HG03565 (cell line): ENCODE measurements around the gene ZMYM3.

Source experiments
- ATAC-seq: cut with Tn5 transposase; IDR thresholded peaks from one replicate; pipeline ENCODE4 v1.9.1; 2021; ENCODE audit warnings: mild to moderate bottlenecking, moderate library complexity; ENCODE audit not compliant: unreplicated experiment

ZMYM3 gene

GRCh38 chrX:71214604-71215337 lies 39.2 kb downstream of the ZMYM3 start:
- no peak for ATAC-seq

GRCh38 chrX:71214152-71214551 lies 39.8 kb downstream of the ZMYM3 start:
- ATAC-seq, result no peak

DNA sequence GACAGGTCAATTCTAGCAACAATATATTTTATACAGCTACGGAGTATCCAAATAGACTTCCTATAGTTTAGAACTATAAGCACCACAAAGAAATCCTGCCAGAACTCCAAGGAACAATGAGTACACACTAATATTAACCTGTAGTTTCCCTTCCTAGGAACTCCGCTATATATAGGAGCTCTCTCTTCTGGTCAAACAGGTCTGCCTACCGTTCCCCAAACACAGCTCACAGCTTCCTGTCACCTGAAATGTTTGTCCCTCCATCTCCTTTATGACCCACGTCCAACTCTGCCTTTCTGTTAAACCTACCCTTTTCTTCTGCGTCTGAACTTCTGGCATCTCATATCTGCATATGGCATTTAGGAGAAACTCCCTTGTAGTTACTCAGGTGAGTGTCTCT lies 41.4 kb downstream of the ZMYM3 start:
- no peak for ATAC-seq

DNA sequence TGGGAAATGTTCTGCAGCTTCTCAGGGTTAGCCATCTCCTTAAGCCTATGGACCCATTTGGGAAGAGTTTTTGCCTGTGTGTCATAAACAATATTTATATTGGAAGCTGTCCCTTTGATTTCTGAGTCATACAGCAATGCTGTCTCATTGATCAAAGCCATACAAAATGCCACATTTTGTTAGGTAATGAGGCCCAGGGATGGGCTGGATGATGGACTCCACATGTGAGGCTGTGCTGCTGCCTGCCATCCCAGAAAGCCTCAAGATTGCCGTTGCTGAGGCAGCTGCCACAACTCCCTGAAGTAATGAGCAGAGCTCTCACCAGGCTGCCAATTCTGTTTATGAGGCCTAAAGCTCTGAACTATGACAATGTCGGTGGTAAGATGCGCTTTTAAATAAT lies 43.1 kb downstream of the ZMYM3 start:
- ATAC-seq, result no peak

DNA sequence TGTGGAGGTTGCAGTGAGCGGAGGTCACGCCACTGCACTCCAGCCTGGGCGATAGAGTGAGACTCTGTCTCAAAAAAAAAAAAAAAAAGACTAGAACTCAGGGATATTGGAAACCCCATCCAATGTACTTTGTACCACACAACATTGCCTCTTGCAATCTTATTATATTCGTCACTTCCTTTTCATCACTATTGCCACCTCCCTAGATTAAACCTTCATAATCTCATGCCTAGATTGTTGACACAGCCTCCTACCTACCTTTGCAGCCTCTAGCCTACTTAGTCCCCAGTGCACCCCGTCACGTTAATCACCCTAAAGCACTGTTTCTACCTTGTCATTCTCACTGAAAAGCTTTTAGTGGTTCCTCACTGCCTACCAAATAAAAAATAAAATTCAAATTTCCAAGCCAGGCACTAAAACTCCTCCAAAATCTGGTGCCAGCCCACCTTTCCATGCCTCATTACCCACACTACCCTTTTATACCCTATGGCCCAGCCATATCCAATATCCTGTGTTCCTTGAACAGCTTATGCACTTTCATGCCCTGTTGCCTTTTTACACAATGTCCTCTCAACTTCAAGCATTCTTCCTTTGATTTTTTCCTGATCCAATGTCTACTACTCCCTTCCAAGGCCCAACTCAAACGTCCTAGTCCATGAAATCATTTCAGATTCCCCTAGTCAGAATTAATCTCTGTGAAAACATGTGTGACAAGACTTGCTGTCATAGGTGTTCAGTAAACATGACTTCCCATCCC lies 54.5 kb downstream of the ZMYM3 start:
- no peak for ATAC-seq

DNA sequence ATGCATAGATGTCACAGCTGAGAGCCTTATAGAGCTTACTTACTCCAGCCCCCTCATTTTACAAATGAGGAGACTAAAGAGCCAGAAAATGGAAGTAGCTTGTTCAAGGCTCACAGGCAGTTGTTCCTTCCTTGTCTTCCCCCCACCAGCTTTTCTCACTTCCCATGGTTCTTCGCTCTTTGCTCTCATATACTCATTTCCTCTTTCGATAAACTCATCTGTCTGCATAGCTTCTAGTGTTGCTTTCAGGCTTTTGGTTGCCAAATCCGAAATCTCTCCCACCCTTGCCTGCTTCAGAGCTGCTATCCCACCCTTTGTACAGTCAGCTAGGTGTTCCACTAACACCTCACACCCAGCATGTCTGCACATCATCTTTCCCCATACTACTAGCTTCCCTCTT lies 55.9 kb downstream of the ZMYM3 start:
- peak; percentile 57 for ATAC-seq

DNA sequence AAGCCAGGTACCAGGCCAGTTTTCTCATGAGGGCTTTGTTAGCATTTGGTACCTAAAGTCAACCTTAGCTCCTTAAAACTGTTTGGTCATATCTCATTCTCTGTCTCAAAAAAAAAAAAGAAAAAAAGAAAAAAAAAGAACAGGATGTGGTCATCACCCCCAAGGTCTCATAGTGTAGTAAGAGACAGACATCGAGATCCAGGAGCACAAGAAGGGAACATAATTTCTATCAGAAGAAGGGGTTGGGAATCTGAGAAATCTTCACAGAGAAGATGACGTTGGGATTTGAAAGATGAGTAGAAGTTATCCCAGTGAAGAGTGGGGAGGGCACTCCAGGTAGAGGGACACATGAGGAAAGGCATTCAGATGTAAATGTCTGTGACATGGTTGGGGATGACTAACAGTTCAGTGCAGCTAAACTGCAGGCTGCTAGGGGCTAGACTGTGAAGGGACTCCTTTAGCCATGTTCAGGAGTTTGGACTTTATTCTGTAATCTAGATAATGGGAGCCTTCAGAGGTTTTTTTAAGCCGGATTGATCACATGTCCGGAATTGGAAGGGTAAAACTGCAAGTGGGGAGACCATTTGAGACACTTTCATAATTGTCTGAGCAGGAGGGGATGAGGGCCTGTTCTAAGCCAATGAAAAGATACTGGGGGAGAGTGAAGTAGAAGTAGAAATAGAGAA lies 57.8 kb downstream of the ZMYM3 start:
- peak; percentile 55 for ATAC-seq

- no peak for ATAC-seq
These were observed 62.7 kb downstream of the ZMYM3 start for GRCh38 chrX:71191248-71191647.
